HCT116 (cell line): ENCODE measurements around the gene RPL13A. TPM values are rescaled to one million over a fixed set of nuclear protein-coding genes. Genes with fewer than 3 reads are reported as not detected.

Source experiments
- ATAC-seq: fragments of 200-7000 bp; cut with Tn5 transposase; 2 replicates; pipeline ENCODE4 v1.9.1; 2020; ENCODE audit warnings: mild to moderate bottlenecking, moderate library complexity
- BruUV-seq: library from RNA; stranded (reverse); fragments of 400-500 nt; replicated peaks from 2 replicates; lab custom pipeline; 2021; lab: Mats Ljungman, UMichigan
- CTCF ChIA-PET: fragments of 300-600 bp; sonication (Branson Sonifier 250); formaldehyde crosslinking; loops from one replicate; lab custom pipeline; 2021; ENCODE audit warnings: antibody characterized with exemption; lab: Charles Lee
- POLR2A ChIA-PET: fragments of 300-600, 350-600 bp; sonication (Branson Sonifier 250); formaldehyde crosslinking; loops from one replicate; lab custom pipeline; 2021; ENCODE audit warnings: antibody characterized with exemption; lab: Charles Lee
- RAD21 ChIA-PET, 2 experiments: fragments of 300-600 bp; sonication (Branson Sonifier 250); formaldehyde crosslinking; loops; one replicate each; lab custom pipeline; 2023; ENCODE audit warnings: low total read pairs in 2 of 2; ENCODE audit not compliant: uncharacterized antibody in 2 of 2, unreplicated experiment in 2 of 2, low non-redundant PET in 1 of 2; lab: Charles Lee
- DNase-seq: peaks from one replicate; pipeline ENCODE4 v3.0.0-alpha.2; 2010; ENCODE audit warnings: low read depth, low spot score
- H2AFZ ChIP-seq: fragments of 200-600 bp; shearing (Covaris generic), sonication (generic); 2 replicates; pipeline ENCODE4 v1.6.1; 2017; ENCODE audit warnings: low read depth, mixed run types, mixed read lengths, antibody characterized with exemption, low read length; ENCODE audit not compliant: poor library complexity, severe bottlenecking
- H3K27ac ChIP-seq: 2 replicates; pipeline ENCODE4 v1.5.1; 2012; ENCODE audit warnings: low read depth, low read length
- H3K27me3 ChIP-seq: fragments of 200-600 bp; sonication (generic); 2 replicates; pipeline ENCODE4 v1.6.1; 2016; ENCODE audit warnings: mixed run types, low read length, mixed read lengths; ENCODE audit not compliant: insufficient read depth
- H3K36me3 ChIP-seq, 2 experiments: fragments of 200-500 bp in 1 of 2; fragments of 200-600 bp in 1 of 2; sonication (Bioruptor generic) in 1 of 2; sonication (generic) in 1 of 2; 2 replicates each; pipeline versions ENCODE4 v1.5.1 to v1.6.1; 2014 to 2016; ENCODE audit warnings: low read length in 2 of 2, inconsistent platforms in 1 of 2, mixed read lengths in 1 of 2, mixed run types in 1 of 2; ENCODE audit not compliant: insufficient read depth in 2 of 2, control insufficient read depth in 1 of 2
- H3K4me1 ChIP-seq, 2 experiments: fragments of 200-600 bp in 1 of 2; sonication (generic) in 1 of 2; 2 replicates each; pipeline versions ENCODE4 v1.5.1 to v1.6.1; 2012 to 2017; ENCODE audit warnings: low read length in 2 of 2, inconsistent platforms in 1 of 2, mild to moderate bottlenecking in 1 of 2, mixed read lengths in 1 of 2, mixed run types in 1 of 2, moderate library complexity in 1 of 2; ENCODE audit not compliant: insufficient read depth in 2 of 2, control insufficient read depth in 1 of 2
- H3K4me2 ChIP-seq: fragments of 200-600 bp; sonication (generic); 2 replicates; pipeline ENCODE4 v1.6.1; 2017; ENCODE audit warnings: mixed run types, low read length, mixed read lengths
- H3K4me3 ChIP-seq, 2 experiments: fragments of 200-600 bp in 1 of 2; sonication (generic) in 1 of 2; replicated peaks in 1 of 2; 2 replicates each; pipeline ENCODE4 v1.5.1; 2011 to 2016; ENCODE audit warnings: low read length in 2 of 2, control low read depth in 1 of 2, low read depth in 1 of 2, mild to moderate bottlenecking in 1 of 2, mixed read lengths in 1 of 2, mixed run types in 1 of 2
- H3K79me2 ChIP-seq: fragments of 200-600 bp; sonication (generic); 2 replicates; pipeline ENCODE4 v1.6.1; 2017; ENCODE audit warnings: mild to moderate bottlenecking, mixed run types, low read length, moderate library complexity, mixed read lengths; ENCODE audit not compliant: insufficient read depth
- H3K9ac ChIP-seq: fragments of 200-600 bp; sonication (generic); 2 replicates; pipeline ENCODE4 v1.6.1; 2016; ENCODE audit warnings: low read length, mixed read lengths
- H3K9me2 ChIP-seq: fragments of 200-600 bp; sonication (generic), shearing (Covaris generic); 2 replicates; pipeline ENCODE4 v1.6.1; 2017; ENCODE audit warnings: mixed run types, mild to moderate bottlenecking, moderate library complexity; ENCODE audit not compliant: insufficient read depth
- H3K9me3 ChIP-seq, 2 experiments: fragments of 200-500 bp in 1 of 2; fragments of 200-600 bp in 1 of 2; sonication (Bioruptor generic) in 1 of 2; sonication (generic) in 1 of 2; 2 replicates each; pipeline ENCODE4 v1.6.1; 2014 to 2017; ENCODE audit warnings: low read length in 2 of 2, mixed read lengths in 2 of 2, inconsistent platforms in 1 of 2, low read depth in 1 of 2, mild to moderate bottlenecking in 1 of 2, mixed run types in 1 of 2, moderate library complexity in 1 of 2; ENCODE audit not compliant: control insufficient read depth in 1 of 2, insufficient read depth in 1 of 2
- H4K20me1 ChIP-seq: fragments of 200-600 bp; sonication (generic), shearing (Covaris generic); 2 replicates; pipeline ENCODE4 v1.6.1; 2017; ENCODE audit warnings: mixed run types, mild to moderate bottlenecking, moderate library complexity; ENCODE audit not compliant: insufficient read depth
- CEBPB ChIP-seq: IDR thresholded peaks from 2 replicates; pipeline ENCODE4 v1.6.1; 2012; ENCODE audit warnings: low read depth
- ELF1 ChIP-seq: IDR thresholded peaks from 2 replicates; pipeline ENCODE4 v1.6.1; 2012; ENCODE audit warnings: low read depth, borderline replicate concordance
- EZH2 ChIP-seq: fragments of 200-600 bp; sonication (generic); IDR thresholded peaks from 2 replicates; pipeline ENCODE4 v1.6.1; 2017; ENCODE audit warnings: antibody characterized with exemption, mixed run types
- JUND ChIP-seq: IDR thresholded peaks from 2 replicates; pipeline ENCODE4 v1.6.1; 2012
- POLR2AphosphoS5 ChIP-seq: IDR thresholded peaks from 2 replicates; pipeline ENCODE4 v1.6.1; 2011; ENCODE audit warnings: mild to moderate bottlenecking, low read depth, low read length, moderate library complexity
- SIN3A ChIP-seq: IDR thresholded peaks from 2 replicates; pipeline ENCODE4 v1.6.1; 2012; ENCODE audit warnings: low read depth
- SP1 ChIP-seq: IDR thresholded peaks from 2 replicates; pipeline ENCODE4 v1.6.1; 2012; ENCODE audit warnings: low read depth
- SRF ChIP-seq: IDR thresholded peaks from 2 replicates; pipeline ENCODE4 v1.6.1; 2012; ENCODE audit warnings: low read depth
- YY1 ChIP-seq: IDR thresholded peaks from 2 replicates; pipeline ENCODE4 v1.6.1; 2011; ENCODE audit warnings: low read length, low read depth, moderate library complexity, mild to moderate bottlenecking; ENCODE audit not compliant: insufficient replicate concordance; ENCODE audit errors: extremely low read depth
- intact Hi-C: fragments of 100-400 bp; cut with micrococcal nuclease; formaldehyde crosslinking; loops from 2 replicates; pipeline ENCODE4 v1.10.0; 2022
- total RNA-seq: library from RNA; stranded (reverse); gene quantifications from one replicate; pipeline ENCODE4 v1.2.1, GENCODE V29; 2021; ENCODE audit not compliant: unreplicated experiment
- TF ChIP-seq, protein P1 (sequence below), 3 experiments: fragments of 200-600 bp in 1 of 3; sonication (generic) in 1 of 3; IDR thresholded peaks in 2 of 3; conservative IDR thresholded peaks in 1 of 3; 2 replicates each; pipeline ENCODE4 v1.5.1; 2012 to 2017; ENCODE audit warnings: low read depth in 2 of 3, low read length in 2 of 3, antibody characterized with exemption in 1 of 3, borderline replicate concordance in 1 of 3, control low read depth in 1 of 3, mild to moderate bottlenecking in 1 of 3, mixed read lengths in 1 of 3, mixed run types in 1 of 3, moderate library complexity in 1 of 3; ENCODE audit not compliant: insufficient read depth in 1 of 3
- TF ChIP-seq, protein P2 (sequence below): IDR thresholded peaks from 2 replicates; pipeline ENCODE4 v1.6.1; 2012; ENCODE audit warnings: low read depth

Gene RPL13A
- total RNA-seq, 1 experiment from 2014 or later, result 3,719 TPM

DNA sequence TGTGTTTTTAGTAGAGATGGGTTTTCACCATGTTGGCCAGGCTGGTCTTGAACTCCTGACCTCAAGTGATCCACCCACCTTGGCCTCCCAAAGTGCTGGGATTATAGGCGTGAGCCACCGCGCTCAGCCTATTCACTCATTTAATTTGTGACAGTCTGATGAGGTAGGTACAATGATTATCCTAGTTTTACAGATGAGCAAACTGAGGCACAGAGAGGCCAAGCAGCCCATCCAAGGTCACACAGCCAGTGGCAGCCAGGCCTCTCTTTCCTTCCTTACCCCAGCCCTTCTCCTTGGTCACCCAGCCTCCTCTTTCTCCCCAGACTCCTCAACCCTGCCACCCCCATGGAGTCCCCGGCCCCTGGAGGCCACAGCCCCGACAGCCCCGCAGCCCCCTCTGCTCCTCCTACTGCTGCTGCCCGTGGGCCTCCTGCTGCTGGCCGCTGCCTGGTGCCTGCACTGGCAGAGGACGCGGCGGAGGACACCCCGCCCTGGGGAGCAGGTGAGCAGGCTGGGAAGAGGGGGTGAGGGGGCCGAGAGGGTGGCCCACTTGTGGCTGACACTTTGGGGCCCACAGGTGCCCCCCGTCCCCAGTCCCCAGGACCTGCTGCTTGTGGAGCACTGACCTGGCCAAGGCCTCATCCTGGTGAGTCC lies 7.3 kb upstream of the RPL13A start:
- Histone ChIP-seq H3K9ac (no peak overlapping the region), H3K4me2 (no peak overlapping the region), H3K27ac (no peak overlapping the region), H3K4me1 (peaks cover 11 to 21% of the 10 kb centered on the region in 2 experiments; a peak in 3 of 4 replicates), H3K27me3 (no peaks in the 10 kb centered on the region), H4K20me1 (no peaks in the 10 kb centered on the region), H2AFZ (no peak overlapping the region), H3K9me2 (no peaks in the 10 kb centered on the region), H3K79me2 (no peaks in the 10 kb centered on the region), H3K36me3 (no peaks in the 10 kb centered on the region), H3K4me3 (no peak overlapping the region), H3K9me3 (no peaks in the 10 kb centered on the region)
- ATAC-seq, result no peak
- ChIA-PET RAD21 (no interaction called here), POLR2A (no interaction called here), CTCF (no interaction called here)
- TF ChIP-seq SP1, result no peak
- TF ChIP-seq ELF1, result no peak
- TF ChIP-seq CEBPB, result no peak
- no TSS peak for BruUV-seq
- DNase-seq, result no peak
- intact Hi-C loops, result no loop called here

DNA sequence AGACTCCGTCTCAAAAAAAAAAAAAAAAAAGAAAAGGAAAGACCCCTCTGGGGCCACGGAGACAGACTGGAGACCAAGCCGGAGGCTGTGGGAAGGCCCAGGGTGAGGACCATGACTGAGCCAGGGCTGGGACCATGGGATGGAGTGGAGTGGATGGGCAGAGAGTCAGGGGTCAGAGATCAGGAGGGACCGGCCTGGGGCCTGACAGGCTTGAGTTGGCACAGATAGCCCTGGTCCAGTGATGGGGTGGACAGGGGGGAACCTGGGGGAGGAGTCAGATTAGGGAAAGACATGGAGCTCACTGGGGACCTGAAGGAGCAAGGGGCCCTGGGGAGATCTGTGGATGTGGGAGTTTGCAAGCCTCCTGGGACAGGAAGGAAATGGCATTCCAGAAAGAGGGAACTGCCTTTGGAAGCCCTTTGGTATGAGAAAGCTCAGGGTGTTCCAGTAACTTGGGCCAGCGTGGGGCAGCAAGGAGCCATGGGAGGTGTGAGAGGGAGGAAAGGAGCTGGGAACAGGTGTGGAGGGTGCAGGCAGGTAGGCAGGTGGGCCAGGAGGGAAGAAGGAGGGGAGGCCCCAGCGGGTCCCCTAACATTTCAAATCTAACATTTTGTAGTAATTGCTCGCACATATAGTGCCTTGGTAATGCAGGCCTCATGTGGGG lies 6.3 kb upstream of the RPL13A start:
- H2AFZ ChIP-seq, result no peak overlapping the region
- H3K4me2 ChIP-seq, result no peak overlapping the region
- ChIA-PET CTCF (no interaction called here), POLR2A (interaction anchor here (1.3 kb wide), 1 partner anchor 15 kb away, joined by 4 read pairs; the partner anchor contains the start of gene RPS11)
- no peaks in the 10 kb centered on the region for H3K36me3 ChIP-seq
- H3K9me3 ChIP-seq, result no peaks in the 10 kb centered on the region
- ATAC-seq, result no peak
- H3K4me1 ChIP-seq, result peaks cover 8 to 15% of the 10 kb centered on the region in 2 experiments; a peak in 3 of 4 replicates
- BruUV-seq, result no TSS peak
- intact Hi-C loops, result no loop called here
- H3K9me2 ChIP-seq, result no peaks in the 10 kb centered on the region
- no peak for TF ChIP-seq POLR2AphosphoS5
- no peak for TF ChIP-seq JUND
- TF ChIP-seq YY1, result no peak
- TF ChIP-seq EZH2, result no peak
- TF ChIP-seq SRF, result no peak
- TF ChIP-seq SP1, result no peak
- no peak for TF ChIP-seq SIN3A
- TF ChIP-seq, protein P1, sequence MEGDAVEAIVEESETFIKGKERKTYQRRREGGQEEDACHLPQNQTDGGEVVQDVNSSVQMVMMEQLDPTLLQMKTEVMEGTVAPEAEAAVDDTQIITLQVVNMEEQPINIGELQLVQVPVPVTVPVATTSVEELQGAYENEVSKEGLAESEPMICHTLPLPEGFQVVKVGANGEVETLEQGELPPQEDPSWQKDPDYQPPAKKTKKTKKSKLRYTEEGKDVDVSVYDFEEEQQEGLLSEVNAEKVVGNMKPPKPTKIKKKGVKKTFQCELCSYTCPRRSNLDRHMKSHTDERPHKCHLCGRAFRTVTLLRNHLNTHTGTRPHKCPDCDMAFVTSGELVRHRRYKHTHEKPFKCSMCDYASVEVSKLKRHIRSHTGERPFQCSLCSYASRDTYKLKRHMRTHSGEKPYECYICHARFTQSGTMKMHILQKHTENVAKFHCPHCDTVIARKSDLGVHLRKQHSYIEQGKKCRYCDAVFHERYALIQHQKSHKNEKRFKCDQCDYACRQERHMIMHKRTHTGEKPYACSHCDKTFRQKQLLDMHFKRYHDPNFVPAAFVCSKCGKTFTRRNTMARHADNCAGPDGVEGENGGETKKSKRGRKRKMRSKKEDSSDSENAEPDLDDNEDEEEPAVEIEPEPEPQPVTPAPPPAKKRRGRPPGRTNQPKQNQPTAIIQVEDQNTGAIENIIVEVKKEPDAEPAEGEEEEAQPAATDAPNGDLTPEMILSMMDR (IDR thresholded peaks at IDR 0.05 in 2 of 3, conservative IDR thresholded peaks at IDR 0.05 in 1 of 3; ENCODE audit: borderline replicate concordance in 1 of 3, insufficient read depth in 1 of 3, low read depth in 2 of 3, low read length in 2 of 3), result 0 out of 6 replicates have a peak, but pooled peaks of 1 of the 3 experiments have one; percentile 3
- TF ChIP-seq, protein P2, sequence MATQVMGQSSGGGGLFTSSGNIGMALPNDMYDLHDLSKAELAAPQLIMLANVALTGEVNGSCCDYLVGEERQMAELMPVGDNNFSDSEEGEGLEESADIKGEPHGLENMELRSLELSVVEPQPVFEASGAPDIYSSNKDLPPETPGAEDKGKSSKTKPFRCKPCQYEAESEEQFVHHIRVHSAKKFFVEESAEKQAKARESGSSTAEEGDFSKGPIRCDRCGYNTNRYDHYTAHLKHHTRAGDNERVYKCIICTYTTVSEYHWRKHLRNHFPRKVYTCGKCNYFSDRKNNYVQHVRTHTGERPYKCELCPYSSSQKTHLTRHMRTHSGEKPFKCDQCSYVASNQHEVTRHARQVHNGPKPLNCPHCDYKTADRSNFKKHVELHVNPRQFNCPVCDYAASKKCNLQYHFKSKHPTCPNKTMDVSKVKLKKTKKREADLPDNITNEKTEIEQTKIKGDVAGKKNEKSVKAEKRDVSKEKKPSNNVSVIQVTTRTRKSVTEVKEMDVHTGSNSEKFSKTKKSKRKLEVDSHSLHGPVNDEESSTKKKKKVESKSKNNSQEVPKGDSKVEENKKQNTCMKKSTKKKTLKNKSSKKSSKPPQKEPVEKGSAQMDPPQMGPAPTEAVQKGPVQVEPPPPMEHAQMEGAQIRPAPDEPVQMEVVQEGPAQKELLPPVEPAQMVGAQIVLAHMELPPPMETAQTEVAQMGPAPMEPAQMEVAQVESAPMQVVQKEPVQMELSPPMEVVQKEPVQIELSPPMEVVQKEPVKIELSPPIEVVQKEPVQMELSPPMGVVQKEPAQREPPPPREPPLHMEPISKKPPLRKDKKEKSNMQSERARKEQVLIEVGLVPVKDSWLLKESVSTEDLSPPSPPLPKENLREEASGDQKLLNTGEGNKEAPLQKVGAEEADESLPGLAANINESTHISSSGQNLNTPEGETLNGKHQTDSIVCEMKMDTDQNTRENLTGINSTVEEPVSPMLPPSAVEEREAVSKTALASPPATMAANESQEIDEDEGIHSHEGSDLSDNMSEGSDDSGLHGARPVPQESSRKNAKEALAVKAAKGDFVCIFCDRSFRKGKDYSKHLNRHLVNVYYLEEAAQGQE, result no peak
- TF ChIP-seq, all 23 proteins: peak for 1
- Histone ChIP-seq H3K27me3 (no peaks in the 10 kb centered on the region), H3K27ac (no peak overlapping the region), H4K20me1 (no peaks in the 10 kb centered on the region), H3K9ac (no peak overlapping the region), H3K79me2 (no peaks in the 10 kb centered on the region), H3K4me3 (no peak overlapping the region)
- RAD21 ChIA-PET, result no interaction called here
- no peak for DNase-seq
